Measurements from ENCODE around the gene QPCTL.

DNA sequence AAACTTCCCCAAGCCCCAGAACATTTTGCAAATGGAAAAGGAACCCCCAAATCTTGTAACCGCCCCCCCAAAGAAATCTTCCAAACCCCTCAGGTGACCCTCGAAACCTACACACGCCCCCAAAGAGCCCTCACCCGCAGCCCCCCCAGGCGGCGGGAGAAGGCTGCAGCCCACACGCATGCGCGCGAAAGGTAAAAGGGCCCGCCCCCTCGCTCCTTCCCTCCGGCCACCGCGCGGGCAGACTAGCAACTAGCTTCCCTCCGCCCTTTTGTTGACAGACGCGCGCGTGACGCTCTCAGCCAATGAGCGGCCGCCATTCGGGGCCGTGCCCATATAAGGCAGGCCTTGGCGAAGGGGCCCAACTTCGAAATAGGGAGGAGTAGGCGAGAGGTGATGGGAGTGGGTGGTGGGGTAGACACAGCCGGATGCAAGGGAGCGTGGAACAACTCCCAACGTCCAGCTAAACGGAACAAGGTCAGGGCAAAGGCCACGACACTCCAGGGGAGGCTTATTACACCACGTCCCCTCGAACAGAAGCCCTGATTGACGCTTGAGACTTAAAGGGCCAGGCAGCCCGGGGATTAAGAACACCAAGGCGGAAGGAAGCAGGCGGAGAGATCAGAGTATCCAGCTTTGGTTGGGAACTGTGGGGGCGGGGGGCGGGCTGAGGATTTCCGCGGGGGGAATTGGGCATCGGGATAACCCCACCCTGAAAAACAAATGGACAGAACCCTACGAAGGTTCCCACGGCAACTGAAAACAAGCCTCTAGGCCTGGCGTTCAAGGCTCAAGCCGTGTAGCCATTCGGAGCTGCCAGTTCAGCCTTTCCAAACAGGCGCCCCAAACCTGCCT is 24.9 kb downstream of the QPCTL start:
- TF ChIP-seq POLR2A (IDR thresholded peaks at IDR 0.05; ENCODE audit: insufficient read depth in 1 of 2, low read depth in 2 of 2, low read length in 2 of 2) (peak; percentile 41 to 60; a peak in 3 of 4 replicates), CEBPB (IDR thresholded peaks at IDR 0.05; ENCODE audit: borderline replicate concordance, low read depth, low read length) (peak; percentile 34; the same call in 1 of the 2 replicates), FOXA1 (IDR thresholded peaks at IDR 0.05) (no peak), FOXA1 (CRISPR knock-in tag; IDR thresholded peaks at IDR 0.05) (peak; percentile 84), GABPB1 (CRISPR knock-in tag; IDR thresholded peaks at IDR 0.05) (peak; percentile 73), SRY (CRISPR knock-in tag; IDR thresholded peaks at IDR 0.05) (no peak)
- TF ChIP-seq, protein P1, sequence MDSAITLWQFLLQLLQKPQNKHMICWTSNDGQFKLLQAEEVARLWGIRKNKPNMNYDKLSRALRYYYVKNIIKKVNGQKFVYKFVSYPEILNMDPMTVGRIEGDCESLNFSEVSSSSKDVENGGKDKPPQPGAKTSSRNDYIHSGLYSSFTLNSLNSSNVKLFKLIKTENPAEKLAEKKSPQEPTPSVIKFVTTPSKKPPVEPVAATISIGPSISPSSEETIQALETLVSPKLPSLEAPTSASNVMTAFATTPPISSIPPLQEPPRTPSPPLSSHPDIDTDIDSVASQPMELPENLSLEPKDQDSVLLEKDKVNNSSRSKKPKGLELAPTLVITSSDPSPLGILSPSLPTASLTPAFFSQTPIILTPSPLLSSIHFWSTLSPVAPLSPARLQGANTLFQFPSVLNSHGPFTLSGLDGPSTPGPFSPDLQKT (CRISPR knock-in tag; IDR thresholded peaks at IDR 0.05; ENCODE audit: borderline replicate concordance), result no peak
